ENCODE measurements around the gene FOXN3. TPM values are rescaled to one million over a fixed set of nuclear protein-coding genes. Genes with fewer than 3 reads are reported as not detected.
A peak's percentile ranks its signal among the peaks of the same experiment; 100 is the strongest.

Gene FOXN3
- polyA plus RNA-seq, 3 donors = 38.7 to 57.4 (median 42.0) TPM

DNA sequence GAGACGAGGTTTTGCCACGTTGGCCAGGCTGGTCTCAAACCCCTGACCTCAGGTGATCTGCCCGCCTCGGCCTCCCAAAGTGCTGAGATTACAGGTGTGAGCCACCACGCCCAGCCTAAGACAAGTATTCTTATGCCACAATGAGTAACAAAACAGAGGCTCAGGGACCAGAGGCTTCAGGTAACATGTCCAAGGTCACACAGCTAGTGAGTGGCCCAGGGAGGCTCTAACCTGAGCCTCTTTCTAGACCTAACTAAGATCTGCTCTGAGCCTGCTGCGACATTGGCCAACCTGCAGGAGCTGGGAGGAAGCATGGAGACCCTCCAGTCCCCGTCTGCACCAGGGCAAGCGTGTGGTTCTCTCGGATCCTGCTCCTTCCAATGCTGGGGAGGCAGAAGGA, 77.9 kb downstream of the FOXN3 start:
- intact Hi-C loops (cut with micrococcal nuclease) = no loop called here
- TF ChIP-seq, protein P1, sequence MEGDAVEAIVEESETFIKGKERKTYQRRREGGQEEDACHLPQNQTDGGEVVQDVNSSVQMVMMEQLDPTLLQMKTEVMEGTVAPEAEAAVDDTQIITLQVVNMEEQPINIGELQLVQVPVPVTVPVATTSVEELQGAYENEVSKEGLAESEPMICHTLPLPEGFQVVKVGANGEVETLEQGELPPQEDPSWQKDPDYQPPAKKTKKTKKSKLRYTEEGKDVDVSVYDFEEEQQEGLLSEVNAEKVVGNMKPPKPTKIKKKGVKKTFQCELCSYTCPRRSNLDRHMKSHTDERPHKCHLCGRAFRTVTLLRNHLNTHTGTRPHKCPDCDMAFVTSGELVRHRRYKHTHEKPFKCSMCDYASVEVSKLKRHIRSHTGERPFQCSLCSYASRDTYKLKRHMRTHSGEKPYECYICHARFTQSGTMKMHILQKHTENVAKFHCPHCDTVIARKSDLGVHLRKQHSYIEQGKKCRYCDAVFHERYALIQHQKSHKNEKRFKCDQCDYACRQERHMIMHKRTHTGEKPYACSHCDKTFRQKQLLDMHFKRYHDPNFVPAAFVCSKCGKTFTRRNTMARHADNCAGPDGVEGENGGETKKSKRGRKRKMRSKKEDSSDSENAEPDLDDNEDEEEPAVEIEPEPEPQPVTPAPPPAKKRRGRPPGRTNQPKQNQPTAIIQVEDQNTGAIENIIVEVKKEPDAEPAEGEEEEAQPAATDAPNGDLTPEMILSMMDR (IDR thresholded peaks at IDR 0.05) = no peak
- H3K27ac Mint-ChIP-seq = peak overlapping the region in 3 of 7 donors; percentile 42 to 62 (median 48)
- Histone ChIP-seq H3K27me3 (ENCODE audit: control insufficient read depth in 2 of 2, insufficient read depth in 2 of 2, low read length in 2 of 2) (no peaks in the 10 kb centered on the region), H3K4me2 (replicated peaks; ENCODE audit: extremely low read depth, low read length, poor library complexity, severe bottlenecking) (no peak overlapping the region), H3K79me2 (ENCODE audit: insufficient read depth, low read length) (peaks cover 83% of the 10 kb centered on the region), H2AFZ (ENCODE audit: insufficient read depth, low read depth, low read length, poor library complexity, severe bottlenecking) (no peak overlapping the region), H3K9me3 (replicated peaks in 1 of 2; ENCODE audit: control insufficient read depth in 1 of 2, insufficient read depth in 1 of 2, low read length in 2 of 2) (no peaks in the 10 kb centered on the region), H3K4me1 (ENCODE audit: control insufficient read depth in 1 of 2, insufficient read depth in 2 of 2, low read length in 2 of 2) (peaks cover 18 to 22% of the 10 kb centered on the region in 2 donors), H3K27ac (ENCODE audit: low read depth in 1 of 2, low read length in 2 of 2) (peak overlapping the region in 1 of 2 donors; percentile 37), H3K9ac (ENCODE audit: insufficient read depth, low read length, poor library complexity, severe bottlenecking) (no peak overlapping the region), H4K20me1 (ENCODE audit: insufficient read depth, low read length) (peaks cover 96% of the 10 kb centered on the region), H3K36me3 (replicated peaks in 1 of 2; ENCODE audit: control insufficient read depth in 1 of 2, insufficient read depth in 2 of 2, low read length in 2 of 2) (peaks cover 0 to 12% of the 10 kb centered on the region in 2 donors), H3K4me3 (replicated peaks in 1 of 3; ENCODE audit: low read depth in 2 of 3, low read length in 3 of 3) (no peak overlapping the region)
- WGBS (ENCODE audit: insufficient coverage) = 86% methylated on average over 7 of the region's 9 CpGs
- peaks cover 35% of the 10 kb centered on the region for H3K4me1 Mint-ChIP-seq
- H3K36me3 Mint-ChIP-seq = peaks cover 14 to 30% of the 10 kb centered on the region in 2 donors
- H3K27me3 Mint-ChIP-seq (ENCODE audit: low read depth in 3 of 3) = no peaks in the 10 kb centered on the region
- no peak overlapping the region for H3K4me3 Mint-ChIP-seq
- H3K9me3 Mint-ChIP-seq = peaks cover 0 to 1% (median 0%) of the 10 kb centered on the region in 7 donors
- DNase-seq = no peak

DNA sequence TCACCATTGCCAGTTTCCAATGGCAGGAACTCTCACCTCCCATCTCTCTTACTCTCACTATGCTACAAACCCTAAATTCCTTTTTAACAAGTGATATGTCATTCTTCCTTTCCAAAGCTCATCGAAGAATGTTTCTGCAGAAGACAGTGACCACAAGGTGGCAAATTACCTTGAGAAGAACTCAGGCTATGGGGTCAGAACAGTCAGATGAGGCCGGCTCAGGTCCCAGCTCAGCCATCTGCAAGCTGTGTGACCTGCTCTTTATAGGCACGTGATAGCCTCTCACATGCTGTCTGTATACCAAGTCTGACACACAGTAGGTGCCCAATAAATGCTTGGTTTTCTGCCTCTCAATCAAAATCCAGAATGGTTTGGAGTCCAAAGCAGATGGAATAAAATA, 80.7 kb downstream of the FOXN3 start:
- Mint-ChIP-seq H3K27ac (peak overlapping the region in 3 of 7 donors; percentile 19 to 53 (median 50)), H3K36me3 (peaks cover 16 to 35% of the 10 kb centered on the region in 2 donors), H3K4me3 (no peak overlapping the region), H3K4me1 (peaks cover 39% of the 10 kb centered on the region), H3K27me3 (ENCODE audit: low read depth in 3 of 3) (no peaks in the 10 kb centered on the region), H3K9me3 (peaks cover 0 to 3% (median 0%) of the 10 kb centered on the region in 7 donors)
- peak in 1 of 3 donors; percentile 23 for DNase-seq
- peak overlapping the region in 1 of 2 donors; percentile 5 for H3K27ac ChIP-seq (ENCODE audit: low read depth in 1 of 2, low read length in 2 of 2)
- H4K20me1 ChIP-seq (ENCODE audit: insufficient read depth, low read length) = peaks cover 89% of the 10 kb centered on the region
- H2AFZ ChIP-seq (ENCODE audit: insufficient read depth, low read depth, low read length, poor library complexity, severe bottlenecking) = no peak overlapping the region
- no peaks in the 10 kb centered on the region for H3K9me3 ChIP-seq (replicated peaks in 1 of 2; ENCODE audit: control insufficient read depth in 1 of 2, insufficient read depth in 1 of 2, low read length in 2 of 2)
- H3K9ac ChIP-seq (ENCODE audit: insufficient read depth, low read length, poor library complexity, severe bottlenecking) = no peak overlapping the region
- no peak overlapping the region for H3K4me2 ChIP-seq (replicated peaks; ENCODE audit: extremely low read depth, low read length, poor library complexity, severe bottlenecking)
- H3K4me1 ChIP-seq (ENCODE audit: control insufficient read depth in 1 of 2, insufficient read depth in 2 of 2, low read length in 2 of 2) = peaks cover 18 to 20% of the 10 kb centered on the region in 2 donors
- TF ChIP-seq, protein P1 (IDR thresholded peaks at IDR 0.05) = no peak
- H3K27me3 ChIP-seq (ENCODE audit: control insufficient read depth in 2 of 2, insufficient read depth in 2 of 2, low read length in 2 of 2) = no peaks in the 10 kb centered on the region
- WGBS (ENCODE audit: insufficient coverage) = 83% methylated on average over 3 of the region's 3 CpGs
- no peak overlapping the region for H3K4me3 ChIP-seq (replicated peaks in 1 of 3; ENCODE audit: low read depth in 2 of 3, low read length in 3 of 3)
- intact Hi-C loops (cut with micrococcal nuclease) = no loop called here
- peaks cover 0 to 8% of the 10 kb centered on the region in 2 donors for H3K36me3 ChIP-seq (replicated peaks in 1 of 2; ENCODE audit: control insufficient read depth in 1 of 2, insufficient read depth in 2 of 2, low read length in 2 of 2)
- peaks cover 72% of the 10 kb centered on the region for H3K79me2 ChIP-seq (ENCODE audit: insufficient read depth, low read length)

All from CD14-positive monocyte (primary cell).